ENCODE measurements around the gene CPNE7. TPM values are rescaled to one million over a fixed set of nuclear protein-coding genes. Genes with fewer than 3 reads are reported as not detected.

Gene CPNE7
- total and polyA plus RNA-seq, 2 of the 13 experiments (the other 11 are each of a cell fraction or from before 2014, with no cell fraction given) = 0.59 TPM; not detected in 1

GRCh38 chr16:89615596-89616090 is 40.1 kb downstream of the CPNE7 start (continued):
- TF ChIP-seq MAFK (conservative IDR thresholded peaks at IDR 0.05 in 1 of 2, IDR thresholded peaks at IDR 0.05 in 1 of 2; ENCODE audit: low read length in 2 of 2) (no peak), SOX13 (IDR thresholded peaks at IDR 0.05) (no peak), SOX13 (CRISPR knock-in tag; conservative IDR thresholded peaks at IDR 0.05 in 1 of 2, IDR thresholded peaks at IDR 0.05 in 1 of 2) (no peak), KLF9 (CRISPR knock-in tag; IDR thresholded peaks at IDR 0.05; ENCODE audit: low read depth) (no peak), ZNF850 (CRISPR knock-in tag; conservative IDR thresholded peaks at IDR 0.05) (no peak), ZNF136 (CRISPR knock-in tag; IDR thresholded peaks at IDR 0.05; ENCODE audit: low read depth) (no peak), CAMTA2 (CRISPR knock-in tag; IDR thresholded peaks at IDR 0.05; ENCODE audit: borderline replicate concordance) (no peak), ZBTB14 (CRISPR knock-in tag; IDR thresholded peaks at IDR 0.05) (no peak), ZSCAN9 (CRISPR knock-in tag; IDR thresholded peaks at IDR 0.05; ENCODE audit: borderline replicate concordance) (no peak), RAD21 (CRISPR knock-in tag; IDR thresholded peaks at IDR 0.05) (peak; percentile 94), JUNB (CRISPR knock-in tag; IDR thresholded peaks at IDR 0.05; ENCODE audit: borderline replicate concordance) (no peak), TIGD3 (CRISPR knock-in tag; IDR thresholded peaks at IDR 0.05; ENCODE audit: borderline replicate concordance) (no peak), ZNF18 (CRISPR knock-in tag; IDR thresholded peaks at IDR 0.05; ENCODE audit: insufficient replicate concordance) (peak; percentile 94), HMGXB3 (CRISPR knock-in tag; IDR thresholded peaks at IDR 0.05; ENCODE audit: borderline replicate concordance) (no peak), ARHGAP35 (CRISPR knock-in tag; IDR thresholded peaks at IDR 0.05; ENCODE audit: borderline replicate concordance) (no peak), RFXAP (CRISPR knock-in tag; IDR thresholded peaks at IDR 0.05; ENCODE audit: borderline replicate concordance) (peak; percentile 59; the same call in 1 of the 2 replicates), ZNF703 (CRISPR knock-in tag; IDR thresholded peaks at IDR 0.05; ENCODE audit: borderline replicate concordance) (0 out of 2 replicates have a peak, but pooled peaks have one; percentile 28)
- TF ChIP-seq, protein P1, sequence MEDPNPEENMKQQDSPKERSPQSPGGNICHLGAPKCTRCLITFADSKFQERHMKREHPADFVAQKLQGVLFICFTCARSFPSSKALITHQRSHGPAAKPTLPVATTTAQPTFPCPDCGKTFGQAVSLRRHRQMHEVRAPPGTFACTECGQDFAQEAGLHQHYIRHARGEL (CRISPR knock-in tag; IDR thresholded peaks at IDR 0.05) = no peak
- TF ChIP-seq, protein P2, sequence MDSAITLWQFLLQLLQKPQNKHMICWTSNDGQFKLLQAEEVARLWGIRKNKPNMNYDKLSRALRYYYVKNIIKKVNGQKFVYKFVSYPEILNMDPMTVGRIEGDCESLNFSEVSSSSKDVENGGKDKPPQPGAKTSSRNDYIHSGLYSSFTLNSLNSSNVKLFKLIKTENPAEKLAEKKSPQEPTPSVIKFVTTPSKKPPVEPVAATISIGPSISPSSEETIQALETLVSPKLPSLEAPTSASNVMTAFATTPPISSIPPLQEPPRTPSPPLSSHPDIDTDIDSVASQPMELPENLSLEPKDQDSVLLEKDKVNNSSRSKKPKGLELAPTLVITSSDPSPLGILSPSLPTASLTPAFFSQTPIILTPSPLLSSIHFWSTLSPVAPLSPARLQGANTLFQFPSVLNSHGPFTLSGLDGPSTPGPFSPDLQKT (CRISPR knock-in tag; IDR thresholded peaks at IDR 0.05; ENCODE audit: borderline replicate concordance) = no peak

All from HepG2 (cell line).